HG03378 (cell line): ENCODE measurements around the gene MYO7B.

Experiments
- ATAC-seq: cut with Tn5 transposase; IDR thresholded peaks from one replicate; pipeline ENCODE4 v1.9.1; 2021; ENCODE audit warnings: mild to moderate bottlenecking, moderate library complexity; ENCODE audit not compliant: unreplicated experiment

Gene MYO7B

GRCh38 chr2:127607399-127607908 lies 72.0 kb downstream of the MYO7B start:
- ATAC-seq = no peak

- no peak for ATAC-seq
Measured at GRCh38 chr2:127608061-127609030, 72.9 kb downstream of the MYO7B start.

GRCh38 chr2:127609031-127609751 lies 73.7 kb downstream of the MYO7B start:
- no peak for ATAC-seq

- ATAC-seq = no peak
Measured at GRCh38 chr2:127609818-127610217, 74.3 kb downstream of the MYO7B start.

- ATAC-seq = no peak
Measured at GRCh38 chr2:127610561-127610960, 75.1 kb downstream of the MYO7B start.

DNA sequence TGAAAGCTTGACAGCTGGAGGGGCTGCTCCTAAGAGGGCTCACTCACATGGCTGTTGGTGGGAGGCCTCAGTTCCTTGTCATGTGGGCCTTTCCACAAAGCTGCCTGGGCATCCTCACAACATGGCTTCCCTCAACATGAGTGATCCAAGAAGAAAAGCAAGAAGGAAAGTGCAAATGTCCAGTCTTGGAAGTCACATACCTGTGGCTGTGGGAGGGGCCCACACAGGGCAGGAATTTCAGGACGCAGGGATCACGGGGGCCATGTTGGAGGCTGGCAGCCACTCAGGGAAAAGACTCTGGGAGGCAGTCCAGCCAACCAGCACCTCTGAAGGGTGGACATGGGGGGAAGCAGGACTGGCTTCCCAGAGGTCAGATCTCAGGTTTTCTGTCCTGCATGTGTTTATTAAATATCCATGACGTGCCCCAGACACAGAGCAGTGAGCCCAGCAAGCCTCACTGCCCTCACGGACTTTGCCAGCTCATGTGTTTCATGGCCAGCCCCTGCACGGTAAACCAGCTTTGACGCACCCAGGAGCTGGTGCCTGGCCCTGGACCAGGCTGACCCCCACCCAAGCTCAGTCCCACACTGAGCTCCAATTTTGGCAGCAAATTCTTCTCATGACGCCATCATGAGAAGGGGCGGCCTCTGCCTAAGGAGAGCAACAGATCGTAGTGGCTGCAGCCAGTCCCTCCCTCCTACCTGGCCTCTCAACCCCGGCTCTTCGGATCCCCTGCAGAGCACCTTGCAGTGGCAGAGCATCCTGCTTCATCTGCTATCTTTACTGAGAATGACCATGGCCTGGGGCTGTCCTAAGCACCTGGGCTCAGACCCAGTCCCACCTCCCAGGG lies 75.8 kb downstream of the MYO7B start:
- no peak for ATAC-seq

- ATAC-seq = no peak
Measured at GRCh38 chr2:127612111-127612822, 76.8 kb downstream of the MYO7B start.

DNA sequence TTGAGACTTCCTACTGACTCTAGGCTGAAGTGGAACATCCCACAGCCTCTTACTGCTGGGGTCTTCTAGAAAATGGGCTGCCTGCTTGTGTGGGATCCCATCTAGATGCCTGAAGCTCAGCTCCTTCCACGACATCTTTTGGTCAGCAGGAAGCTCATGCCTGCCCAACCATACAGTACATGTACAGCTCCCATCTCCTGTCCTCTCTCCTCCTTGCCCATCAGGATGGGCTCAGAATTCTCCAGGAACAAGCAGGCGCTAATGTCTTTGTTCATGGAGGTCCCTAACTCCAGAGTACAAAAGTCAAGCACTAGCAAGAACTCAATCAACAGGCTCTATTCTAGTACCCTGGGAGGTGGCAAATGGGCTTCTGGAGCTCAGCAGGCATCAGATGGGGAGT lies 78.8 kb downstream of the MYO7B start:
- no peak for ATAC-seq

DNA sequence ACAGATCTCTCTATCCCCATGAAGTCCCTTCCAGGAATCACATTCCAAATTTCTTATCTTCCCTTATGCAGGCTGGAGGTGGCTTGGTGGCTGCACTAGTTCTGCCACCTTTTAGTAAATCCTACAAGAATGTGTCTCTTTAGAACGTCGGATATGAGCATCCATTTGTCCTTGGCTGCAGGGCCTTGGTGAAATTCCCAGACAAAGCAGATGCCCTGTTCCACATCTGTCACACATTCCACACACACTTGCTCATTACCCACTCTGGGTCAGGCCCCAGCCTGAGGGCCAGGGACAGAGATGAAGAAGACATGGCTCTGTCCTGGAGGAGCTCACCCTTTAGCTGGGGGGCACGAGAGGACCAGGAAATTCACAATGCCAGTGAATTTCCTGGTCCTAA lies 79.2 kb downstream of the MYO7B start:
- ATAC-seq = no peak

DNA sequence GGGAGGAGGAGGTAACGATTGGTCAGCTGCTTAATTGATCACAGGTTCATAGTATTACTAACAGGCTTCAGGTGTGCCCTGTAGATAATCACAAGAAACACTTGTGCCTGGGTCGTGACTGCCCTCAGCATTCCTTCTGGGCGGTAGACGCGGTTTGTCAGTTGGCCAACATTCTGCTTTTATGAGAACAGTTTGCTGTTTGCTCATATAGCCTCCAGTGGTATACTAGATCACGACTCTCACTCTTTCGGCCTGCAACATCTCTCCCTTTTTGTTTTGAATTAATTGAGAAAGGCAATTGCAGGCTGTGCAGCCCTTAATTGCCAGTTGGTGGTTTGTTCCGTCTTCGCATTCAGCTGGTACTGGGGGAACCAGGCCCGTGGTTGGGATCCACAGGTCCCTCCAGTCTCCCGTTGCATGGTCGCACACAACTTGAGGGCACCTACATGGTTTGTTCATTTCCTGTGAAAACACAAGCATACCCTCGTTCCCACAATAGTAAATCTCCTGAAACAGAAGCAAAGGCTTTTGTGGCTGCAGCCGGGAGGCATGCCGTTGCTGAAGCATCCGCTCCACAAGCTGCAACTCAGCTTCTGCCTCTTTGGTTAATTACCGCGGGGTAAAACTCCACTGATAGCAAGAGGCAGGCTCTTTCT lies 80.2 kb downstream of the MYO7B start:
- ATAC-seq = no peak

- ATAC-seq = no peak
Measured at GRCh38 chr2:127618551-127619202, 83.2 kb downstream of the MYO7B start.

- no peak for ATAC-seq
Measured at GRCh38 chr2:127619203-127619590, 83.7 kb downstream of the MYO7B start.

GRCh38 chr2:127619877-127620705 lies 84.6 kb downstream of the MYO7B start:
- no peak for ATAC-seq

DNA sequence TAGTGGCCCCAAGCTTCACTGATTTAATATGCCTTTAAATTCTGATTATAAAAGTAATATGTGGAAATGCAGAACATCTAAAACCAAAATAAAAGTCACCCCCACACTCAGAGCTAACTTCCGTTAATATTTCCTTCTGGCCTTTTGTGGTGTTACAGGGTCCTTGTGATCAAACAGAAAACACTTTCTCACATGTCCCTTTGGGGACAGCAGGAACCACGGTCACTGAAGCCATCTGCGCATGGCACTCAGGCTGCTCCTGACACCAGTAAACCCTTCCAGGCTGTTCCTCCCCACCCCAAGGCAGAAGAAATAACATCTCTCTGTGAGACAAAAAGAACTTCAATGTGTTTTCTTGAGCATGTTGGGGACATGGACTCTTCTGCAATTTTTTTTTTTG lies 85.4 kb downstream of the MYO7B start:
- no peak for ATAC-seq

DNA sequence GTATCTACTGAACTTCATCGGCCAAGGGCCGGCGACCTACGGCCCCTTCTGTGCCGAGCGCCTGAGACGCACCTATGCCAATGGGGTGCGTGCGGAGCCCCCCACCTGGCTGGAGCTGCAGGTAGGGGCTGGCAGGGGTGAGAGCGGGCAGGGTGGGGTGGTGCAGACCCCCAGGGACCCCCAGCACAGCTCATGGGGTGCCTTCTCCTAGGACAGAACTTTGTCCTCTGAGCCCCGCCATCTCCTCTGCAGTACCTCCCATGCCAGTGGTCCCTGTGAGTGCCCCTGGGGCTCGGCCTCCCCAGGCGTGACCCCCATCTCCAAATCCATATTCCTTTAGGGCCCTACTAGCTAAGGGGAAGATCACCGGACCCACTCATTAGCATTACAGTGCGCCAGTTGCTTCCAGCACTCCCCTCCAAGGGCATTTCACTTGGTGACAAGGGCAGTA lies 86.5 kb downstream of the MYO7B start:
- no peak for ATAC-seq

DNA sequence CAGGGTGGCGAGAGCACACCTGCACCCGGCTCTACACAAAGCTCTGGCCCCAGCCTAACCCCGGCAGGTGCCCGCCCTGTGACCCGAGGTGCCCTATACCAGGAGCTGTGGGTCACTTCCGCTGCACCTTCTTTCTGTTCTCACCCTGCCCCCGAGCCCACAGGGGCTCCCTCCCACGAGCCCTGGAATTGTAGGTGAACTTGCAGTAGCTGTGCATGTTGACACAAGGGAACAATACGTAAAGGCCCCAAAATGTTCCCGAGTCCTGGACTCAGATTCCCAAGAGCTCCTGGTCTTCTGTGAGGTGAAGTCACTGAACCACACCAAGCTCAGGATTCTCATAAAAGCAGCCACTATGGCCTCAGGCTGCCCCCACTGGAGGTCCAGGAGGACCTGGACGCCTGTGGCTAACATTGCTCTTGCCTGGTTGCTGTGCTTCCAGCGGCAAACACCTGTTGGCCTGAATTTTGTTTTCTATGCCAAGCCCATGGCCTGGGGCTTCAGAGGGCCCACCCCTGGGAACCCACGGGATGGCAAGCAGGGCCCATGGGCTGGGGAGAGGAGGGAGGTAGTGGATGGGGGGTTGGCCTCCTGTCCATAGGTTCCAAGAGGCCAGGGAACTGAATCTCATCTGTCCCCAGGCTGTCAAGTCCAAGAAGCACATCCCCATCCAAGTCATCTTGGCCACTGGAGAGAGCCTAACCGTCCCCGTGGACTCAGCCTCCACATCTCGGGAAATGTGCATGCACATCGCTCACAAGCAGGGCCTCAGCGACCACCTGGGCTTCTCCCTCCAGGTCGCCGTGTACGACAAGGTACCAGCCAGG lies 87.3 kb downstream of the MYO7B start:
- no peak for ATAC-seq
